ENCODE data around the gene OR1N2. TPM values are rescaled to one million over a fixed set of nuclear protein-coding genes. Genes with fewer than 3 reads are reported as not detected.

Gene OR1N2
- total RNA-seq (2021): not detected in 2 replicates
- long read RNA-seq: 0 reads

- no CpG with 5 or more reads among the region's 2 CpGs for WGBS (ENCODE audit: extremely low coverage, insufficient read length, low lambda C conversion rate)
- H3K56ac ChIP-seq (ENCODE audit: insufficient read length, low read depth, low read length): no peak within 1 kb of the TSS
- no peaks in the 10 kb centered on the region for H3K79me2 ChIP-seq (ENCODE audit: insufficient read depth, low read length)
- H3K4me1 ChIP-seq (ENCODE audit: insufficient read depth, low read length): no peaks in the 10 kb centered on the region
- no peak within 1 kb of the TSS for H2BK15ac ChIP-seq (ENCODE audit: low read depth, low read length)
- no peak for DNase-seq
- H3K27ac ChIP-seq (ENCODE audit: insufficient read length, low read depth, low read length): no peak within 1 kb of the TSS
- H2BK20ac ChIP-seq (ENCODE audit: low read depth, low read length, poor library complexity, severe bottlenecking): no peak within 1 kb of the TSS
- H4K5ac ChIP-seq (ENCODE audit: insufficient read length, low read depth, low read length): no peak within 1 kb of the TSS
- H2BK5ac ChIP-seq (ENCODE audit: insufficient read length, low read length): no peak within 1 kb of the TSS
- Mint-ChIP-seq H3K36me3 (ENCODE audit: insufficient read depth in 1 of 3, low read depth in 3 of 3) (peaks cover 0 to 30% (median 5%) of the 10 kb centered on the region in 3 experiments; a peak in 5 of 7 replicates), H3K27ac (no peak within 1 kb of the TSS), H3K9me3 (peaks cover 89 to 91% of the 10 kb centered on the region in 2 experiments), H3K27me3 (ENCODE audit: low read depth) (no peaks in the 10 kb centered on the region; the same call in none of the 2 replicates), H3K4me3 (no peak within 1 kb of the TSS), H3K4me1 (no peaks in the 10 kb centered on the region)
- no peaks in the 10 kb centered on the region for H3K79me1 ChIP-seq (ENCODE audit: insufficient read depth, low read depth, low read length, poor library complexity, severe bottlenecking)
- H3K23me2 ChIP-seq (ENCODE audit: insufficient read length, low read depth, low read length, poor library complexity, severe bottlenecking): no peaks in the 10 kb centered on the region
- no peak within 1 kb of the TSS for H3K4me2 ChIP-seq (ENCODE audit: insufficient read depth, insufficient read length, low read length)
- H3K9ac ChIP-seq (ENCODE audit: extremely low read depth, insufficient read length, low read length): no peak within 1 kb of the TSS
- H3K23ac ChIP-seq (ENCODE audit: insufficient read length, low read depth, low read length): no peak within 1 kb of the TSS
- H2AFZ ChIP-seq (ENCODE audit: low read length): no peak within 1 kb of the TSS
- H4K20me1 ChIP-seq (ENCODE audit: control insufficient read depth, insufficient read depth, insufficient read length): no peaks in the 10 kb centered on the region
- no peak within 1 kb of the TSS for H3T11ph ChIP-seq (ENCODE audit: low read length)
- no peak within 1 kb of the TSS for H4K8ac ChIP-seq (replicated peaks; ENCODE audit: insufficient read length, low read depth, low read length)
- no peak within 1 kb of the TSS for H4K91ac ChIP-seq (ENCODE audit: insufficient read length, low read depth, low read length)
- H3K14ac ChIP-seq (ENCODE audit: insufficient read depth, low read length): no peak within 1 kb of the TSS
- no peak within 1 kb of the TSS for H2BK12ac ChIP-seq (ENCODE audit: insufficient read length, low read depth, low read length)
- no peak within 1 kb of the TSS for H3K4ac ChIP-seq (ENCODE audit: low read depth, low read length)
- H2BK120ac ChIP-seq (ENCODE audit: low read depth, low read length, poor library complexity, severe bottlenecking): no peak within 1 kb of the TSS
- peaks cover 40% of the 10 kb centered on the region for H3K9me3 ChIP-seq (ENCODE audit: control insufficient read depth, low read depth, low read length)
- no peak within 1 kb of the TSS for H3K18ac ChIP-seq (ENCODE audit: insufficient read length, low read depth, low read length)
- no peak for TF ChIP-seq CTCF (conservative IDR thresholded peaks at IDR 0.05)
- no peaks in the 10 kb centered on the region for H3K27me3 ChIP-seq (ENCODE audit: insufficient read depth, low read length)
- H2AK5ac ChIP-seq (ENCODE audit: insufficient read length, low read length): no peak within 1 kb of the TSS
These were observed at the start of gene OR1N2 for GRCh38 chr9:122552812-122553211. OR1N2 (plus strand) TSS chr9:122553112; CDS start chr9:122553212, 100 bp downstream.

All from H9 (cell line).